GM19025 (cell line): ENCODE results near the gene CSTPP1.
"Not testable (repeated sequence)": the region's sequence is repeated elsewhere in the genome, so short reads cannot be mapped to it uniquely, and the experiment has no call there.

Experiments used
- ATAC-seq: cut with Tn5 transposase; IDR thresholded peaks from one replicate; pipeline ENCODE4 v1.9.1; 2021; ENCODE audit warnings: mild to moderate bottlenecking, low read depth, moderate library complexity; ENCODE audit not compliant: unreplicated experiment

Gene CSTPP1

DNA sequence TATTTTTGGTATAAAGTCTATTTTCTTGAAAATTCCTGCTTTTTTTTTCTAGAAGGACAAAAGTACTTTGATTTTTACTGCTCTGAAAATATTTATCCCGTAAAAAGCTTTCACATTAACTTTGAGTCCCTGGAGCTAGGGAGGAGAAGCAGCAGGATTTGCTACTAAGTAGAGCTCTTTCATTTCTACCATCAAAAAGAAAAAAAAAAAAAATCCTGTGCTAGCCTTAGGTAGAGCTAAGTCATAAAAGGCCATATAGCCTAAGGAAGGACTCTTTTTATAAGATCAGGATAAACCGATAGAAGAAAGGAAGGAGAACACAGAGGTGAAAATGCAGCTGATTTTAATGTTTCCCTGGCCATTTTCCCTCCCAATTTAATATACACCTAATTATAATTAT, 48.0 kb downstream of the CSTPP1 start:
- ATAC-seq = no peak

DNA sequence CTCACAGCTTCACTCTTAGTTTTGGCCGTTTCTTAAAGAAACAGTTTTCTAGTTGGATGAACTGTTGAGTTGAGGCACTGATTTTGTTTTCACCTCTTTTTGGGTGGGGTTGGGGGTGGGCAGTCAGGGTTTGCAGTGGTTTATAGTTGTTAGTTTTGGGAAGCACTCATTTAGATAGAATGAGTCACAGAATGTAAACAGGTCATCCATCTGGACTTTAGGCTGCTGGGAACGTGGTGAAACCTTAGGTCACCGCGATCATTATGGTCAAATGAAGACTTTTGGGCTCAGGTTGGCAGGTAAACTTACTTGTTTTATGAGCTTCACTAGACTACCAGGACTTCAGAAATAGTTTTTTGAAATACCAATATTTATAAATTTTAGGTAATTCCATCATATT, 48.4 kb downstream of the CSTPP1 start:
- ATAC-seq = no peak

DNA sequence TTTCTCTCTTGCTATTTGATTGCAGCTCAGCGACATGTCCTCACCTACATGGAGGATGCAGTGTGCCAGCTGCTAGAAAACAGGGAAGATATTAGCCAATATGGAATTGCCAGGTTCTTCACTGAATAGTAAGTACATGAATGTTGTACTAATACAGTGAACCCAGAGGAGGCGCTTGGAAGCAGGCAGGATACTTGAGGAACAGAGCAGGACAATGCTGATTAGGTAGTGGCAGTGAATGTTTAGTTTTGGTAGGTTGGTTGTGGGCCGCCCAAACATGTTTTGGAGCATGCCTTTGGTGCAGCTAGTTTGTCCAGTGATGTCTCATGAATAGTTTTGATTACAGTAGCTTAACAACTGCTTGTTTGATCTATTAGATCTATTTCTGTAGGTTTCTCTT, 50.6 kb downstream of the CSTPP1 start:
- no peak for ATAC-seq

DNA sequence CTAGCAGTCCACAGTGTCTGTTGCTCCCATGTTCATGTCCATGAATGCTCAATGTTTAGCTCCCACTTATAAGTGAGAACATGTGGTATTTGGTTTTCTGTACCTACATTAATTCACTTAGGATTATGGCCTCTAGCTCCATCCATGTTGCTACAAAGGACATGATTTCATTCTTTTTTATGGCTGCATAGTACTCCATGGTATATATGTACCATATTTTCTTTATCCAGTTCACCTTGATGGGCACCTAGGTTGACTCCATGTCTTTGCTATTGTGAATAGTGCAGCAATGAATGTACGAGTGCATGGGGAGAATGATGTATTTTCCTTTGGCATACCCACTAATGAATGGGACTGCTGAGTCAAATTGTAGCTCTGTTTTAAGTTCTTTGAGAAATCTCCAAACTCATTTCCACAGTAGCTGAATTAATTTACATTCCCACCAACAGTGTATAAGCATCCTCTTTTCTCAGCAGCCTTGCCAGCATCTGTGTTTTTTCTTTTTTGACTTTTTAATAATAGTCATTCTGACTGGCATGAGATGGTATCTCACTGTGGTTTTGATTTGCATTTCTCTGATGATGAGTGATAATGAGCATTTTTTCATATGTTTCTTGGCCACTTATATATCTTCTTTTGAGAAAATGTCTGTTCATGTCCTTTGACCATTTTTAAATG, 53.4 kb downstream of the CSTPP1 start:
- not testable (repeated sequence) for ATAC-seq

DNA sequence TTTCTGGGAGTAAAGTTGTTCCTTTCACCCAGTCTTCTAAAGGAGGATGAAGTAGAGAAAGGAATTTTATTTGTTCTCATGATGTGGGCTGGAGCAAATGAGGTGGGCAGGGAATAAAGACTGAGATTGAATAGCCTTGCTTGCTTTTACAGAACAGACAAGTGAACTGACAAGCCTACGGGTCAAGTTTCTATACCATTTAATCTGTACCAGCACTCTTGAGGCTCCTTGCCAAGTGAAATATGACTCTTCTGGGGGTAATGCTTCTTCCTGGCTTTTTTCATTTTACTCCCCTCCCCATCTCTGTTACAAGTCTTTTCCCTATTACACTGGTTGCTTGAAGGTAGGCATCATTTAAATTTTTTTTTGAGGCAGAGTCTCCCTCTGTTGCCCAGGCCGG, 54.8 kb downstream of the CSTPP1 start:
- no peak for ATAC-seq

DNA sequence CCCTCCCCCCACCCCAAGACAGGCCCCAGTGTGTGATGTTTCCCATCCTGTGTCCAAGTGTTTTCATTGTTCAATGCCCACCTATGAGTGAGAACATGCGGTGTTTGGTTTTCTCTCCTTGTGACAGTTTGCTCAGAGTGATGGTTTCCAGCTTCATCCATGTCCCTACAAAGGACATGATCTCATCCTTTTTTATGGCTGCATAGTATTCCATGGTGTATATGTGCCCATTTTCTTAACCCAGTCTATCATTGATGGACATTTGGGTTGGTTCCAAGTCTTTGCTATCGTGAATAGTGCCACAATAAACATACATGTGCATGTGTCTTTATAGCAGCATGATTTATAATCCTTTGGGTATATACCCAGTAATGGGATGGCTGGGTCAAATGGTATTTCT, 55.8 kb downstream of the CSTPP1 start:
- ATAC-seq = not testable (repeated sequence)

DNA sequence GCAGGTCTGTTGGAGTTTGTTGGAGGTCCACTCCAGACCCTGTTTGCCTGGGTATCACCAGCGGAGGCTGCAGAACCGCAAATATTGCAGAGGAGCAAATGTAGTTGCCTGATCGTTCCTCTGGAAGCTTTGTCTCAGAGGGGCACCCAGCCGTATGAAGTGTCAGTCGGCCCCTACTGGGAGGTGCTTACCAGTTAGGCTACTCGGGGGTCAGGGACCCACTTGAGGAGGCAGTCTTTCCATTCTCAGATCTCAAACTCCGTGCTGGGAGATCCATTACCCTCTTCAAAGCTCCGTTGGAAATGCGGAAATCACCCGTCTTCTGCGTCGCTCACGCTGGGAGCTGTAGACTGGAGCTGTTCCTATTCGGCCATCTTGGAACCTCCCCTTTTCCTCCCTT, 61.2 kb downstream of the CSTPP1 start:
- not testable (repeated sequence) for ATAC-seq

DNA sequence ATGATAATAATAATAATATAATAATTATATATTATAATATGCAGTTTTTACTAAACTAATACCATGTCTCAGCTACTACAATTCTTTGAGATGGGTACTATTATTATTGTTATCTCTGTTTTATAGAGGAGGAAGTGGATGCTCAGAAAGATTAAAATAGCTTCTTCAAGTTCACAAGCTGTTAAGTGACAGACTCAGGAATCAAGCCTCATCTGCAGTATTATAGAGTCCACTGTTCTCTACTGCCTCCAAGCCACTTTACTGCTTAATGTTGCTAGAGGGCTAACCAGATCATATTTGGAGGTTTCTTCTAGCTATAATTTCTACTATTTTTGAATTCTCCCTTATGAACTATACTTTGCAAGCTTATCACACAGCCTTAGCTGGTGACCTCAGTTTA, 62.7 kb downstream of the CSTPP1 start:
- no peak for ATAC-seq

DNA sequence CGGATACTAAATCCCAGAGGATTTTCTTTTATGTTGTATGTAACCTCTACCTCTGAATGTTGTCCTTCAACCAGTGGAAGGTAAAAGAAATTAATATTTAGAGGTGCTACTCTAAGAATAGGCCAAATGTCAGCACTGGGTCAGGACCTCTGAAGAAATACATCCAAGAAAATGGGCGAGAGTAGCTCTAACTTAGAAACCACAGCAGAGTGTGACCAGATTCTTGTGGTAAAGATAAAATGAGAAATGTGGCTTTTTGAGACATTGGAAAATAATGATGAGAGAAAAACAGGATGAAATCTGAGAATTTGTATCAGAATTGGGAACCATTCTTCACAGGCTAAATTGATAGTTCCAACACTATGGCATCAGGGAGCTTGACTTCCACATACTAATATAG, 63.5 kb downstream of the CSTPP1 start:
- no peak for ATAC-seq

DNA sequence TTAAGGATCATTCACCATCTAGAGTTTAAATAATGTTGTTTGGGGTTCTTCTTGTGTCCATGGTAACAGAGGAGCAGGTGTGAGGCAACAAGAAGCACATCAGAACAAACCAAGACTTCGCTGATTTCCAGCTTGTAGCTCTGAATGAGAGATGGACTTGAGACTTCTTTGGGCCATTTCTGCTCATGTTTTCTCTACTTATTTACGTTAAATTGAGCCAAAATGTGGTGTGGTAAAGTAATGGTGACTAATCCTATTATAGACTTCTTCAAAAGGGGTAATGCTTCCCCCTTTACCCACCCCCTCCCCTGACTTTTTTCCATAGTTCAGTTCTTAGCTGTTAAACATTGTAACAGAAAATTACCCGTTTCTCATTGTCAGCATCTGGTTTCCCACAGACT, 65.2 kb downstream of the CSTPP1 start:
- no peak for ATAC-seq

DNA sequence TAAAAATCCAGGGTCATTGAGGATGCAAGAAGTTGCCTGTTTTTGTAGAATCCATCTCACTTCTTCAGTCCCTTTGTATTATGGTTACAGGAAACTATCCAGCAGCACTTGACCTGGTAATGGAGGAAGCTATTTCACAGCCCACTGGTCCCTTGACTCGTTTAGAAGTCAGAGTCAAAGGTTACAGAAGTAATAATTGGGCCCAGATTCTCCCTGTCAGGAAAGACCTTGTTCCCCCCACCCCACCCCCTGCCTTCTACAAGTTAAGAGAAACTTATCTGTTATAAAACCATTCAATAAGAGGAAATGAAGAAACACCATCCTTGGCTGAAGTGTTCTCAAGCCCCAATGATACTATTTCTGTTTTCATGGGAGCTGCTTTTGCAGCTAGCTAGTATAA, 65.8 kb downstream of the CSTPP1 start:
- no peak for ATAC-seq

DNA sequence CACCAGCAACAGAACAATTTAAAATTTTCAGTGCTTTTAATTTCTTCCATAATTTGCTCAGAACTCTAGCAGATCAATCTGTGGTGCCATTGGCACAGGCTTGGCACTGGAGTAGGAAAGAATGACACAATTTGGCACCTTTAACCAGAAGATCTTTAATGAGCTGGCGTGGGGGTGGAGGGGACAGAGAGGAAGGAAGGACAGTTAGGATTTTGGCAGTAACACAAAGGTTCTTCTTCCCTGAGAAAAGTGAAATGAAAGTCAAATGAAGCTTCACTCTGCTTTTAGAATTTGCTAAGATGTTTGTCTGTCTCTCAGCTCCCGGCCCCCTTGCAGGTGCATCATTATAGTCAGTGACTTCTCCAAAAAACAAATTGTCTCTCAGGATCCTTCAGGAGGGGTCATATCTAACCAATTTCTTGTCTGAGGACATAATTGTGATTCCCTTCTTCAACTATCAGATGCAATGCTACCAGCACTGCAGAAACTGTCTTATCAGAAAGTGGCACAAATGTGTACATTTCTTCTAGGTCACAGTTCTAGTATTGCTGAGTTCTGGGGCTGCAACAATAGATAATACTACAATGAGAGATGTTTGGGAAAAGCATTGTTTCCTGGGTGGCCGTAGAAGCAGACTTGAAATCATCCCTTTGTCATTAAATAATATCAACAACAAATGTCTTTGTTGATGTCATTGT, 66.8 kb downstream of the CSTPP1 start:
- ATAC-seq = no peak

DNA sequence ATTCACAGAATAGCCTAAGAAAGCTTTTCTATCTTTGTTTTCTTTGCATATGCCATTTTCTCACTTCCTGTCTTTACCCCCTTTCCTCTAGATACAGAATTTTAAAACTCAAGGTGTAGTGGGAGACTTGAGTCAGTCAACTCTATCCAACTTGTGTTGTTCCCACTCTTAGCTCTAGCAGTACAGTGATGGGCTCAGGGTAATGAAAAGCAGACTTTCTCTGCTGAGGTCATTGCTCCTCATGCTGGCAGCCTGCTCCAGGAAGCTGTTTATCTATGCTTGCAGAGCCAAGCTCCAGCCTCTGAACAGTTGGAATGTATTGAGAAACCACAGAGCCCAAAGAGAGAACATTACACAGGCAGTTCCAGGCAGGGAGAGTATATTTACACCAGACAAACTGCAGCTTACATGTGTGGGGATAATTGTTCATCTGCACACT, 68.1 kb downstream of the CSTPP1 start:
- no peak for ATAC-seq

DNA sequence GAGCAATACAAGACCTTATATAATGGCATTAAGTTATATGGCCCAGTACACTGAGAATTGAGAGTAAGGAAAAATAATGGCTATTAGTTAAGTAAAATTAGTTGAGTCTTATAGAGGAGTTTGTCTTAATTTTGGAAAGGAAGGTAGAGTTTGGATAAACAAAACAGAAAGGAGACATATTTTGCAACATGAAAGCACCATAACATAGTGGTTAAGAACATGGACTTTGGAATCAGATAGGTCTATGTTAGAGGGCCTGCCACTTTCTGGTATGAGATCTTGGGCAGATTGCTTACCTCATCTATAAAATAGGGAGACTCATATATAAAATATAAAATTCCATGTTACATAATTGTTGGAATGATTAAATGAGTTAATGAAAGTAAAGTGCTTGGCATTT, 68.9 kb downstream of the CSTPP1 start:
- no peak for ATAC-seq

DNA sequence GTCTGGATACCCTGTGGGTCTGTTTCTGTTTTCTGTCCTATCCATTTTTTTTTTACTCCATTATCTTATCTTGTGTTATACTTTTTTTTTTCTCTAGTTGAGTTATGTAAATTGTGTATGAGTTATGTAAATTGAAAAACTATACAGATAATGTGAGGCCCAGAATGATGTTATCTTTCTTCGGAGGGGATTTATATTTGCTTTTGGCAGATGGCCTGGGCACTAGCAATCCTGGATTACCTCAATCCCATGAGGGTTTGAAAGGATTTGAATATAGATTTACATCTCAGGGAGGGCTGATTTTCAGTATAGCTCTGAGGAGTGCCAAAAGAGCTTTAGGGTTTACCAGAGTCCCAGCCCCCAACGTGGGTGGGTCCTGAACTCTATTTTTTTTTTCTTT, 71.0 kb downstream of the CSTPP1 start:
- ATAC-seq = no peak

DNA sequence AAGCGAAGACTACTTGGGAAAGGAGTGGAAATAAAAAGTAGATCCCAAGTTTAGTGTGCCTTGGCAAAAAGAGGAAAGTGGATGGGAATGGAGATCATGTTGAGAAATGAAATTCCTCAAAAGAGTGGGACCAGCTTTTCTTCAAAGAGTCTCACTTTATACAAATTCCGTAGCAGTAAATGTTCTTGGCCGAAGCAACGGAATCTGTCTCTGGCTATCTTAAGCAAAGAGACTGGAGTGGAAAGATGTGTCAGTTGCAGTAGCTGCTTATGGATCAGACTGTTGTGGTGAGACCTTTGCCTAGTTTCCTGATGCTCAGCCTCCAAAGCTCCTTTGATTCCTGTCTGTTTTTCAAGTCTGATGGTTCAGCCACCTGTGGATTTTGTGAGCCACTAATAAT, 73.6 kb downstream of the CSTPP1 start:
- ATAC-seq = no peak

DNA sequence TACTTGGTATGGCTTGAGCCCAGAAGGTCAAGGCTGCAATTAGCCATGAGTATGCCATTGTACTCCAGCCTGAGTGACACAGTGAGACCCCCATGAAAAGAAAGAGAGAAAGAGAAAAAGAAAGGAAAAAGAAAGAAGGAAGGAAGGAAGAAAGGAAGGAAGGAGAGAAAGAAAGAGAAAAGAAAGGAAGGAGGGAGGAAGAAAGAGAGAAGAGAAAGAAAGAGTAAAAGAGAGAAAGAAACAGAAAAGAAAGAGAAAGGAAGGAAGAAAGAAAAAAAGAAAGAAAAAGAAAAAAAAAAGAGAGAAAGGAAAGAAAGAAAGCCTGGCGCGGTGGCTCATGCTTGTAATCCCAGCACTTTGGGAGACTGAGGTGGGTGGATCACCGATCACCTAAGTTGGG, 77.5 kb downstream of the CSTPP1 start:
- no peak for ATAC-seq

DNA sequence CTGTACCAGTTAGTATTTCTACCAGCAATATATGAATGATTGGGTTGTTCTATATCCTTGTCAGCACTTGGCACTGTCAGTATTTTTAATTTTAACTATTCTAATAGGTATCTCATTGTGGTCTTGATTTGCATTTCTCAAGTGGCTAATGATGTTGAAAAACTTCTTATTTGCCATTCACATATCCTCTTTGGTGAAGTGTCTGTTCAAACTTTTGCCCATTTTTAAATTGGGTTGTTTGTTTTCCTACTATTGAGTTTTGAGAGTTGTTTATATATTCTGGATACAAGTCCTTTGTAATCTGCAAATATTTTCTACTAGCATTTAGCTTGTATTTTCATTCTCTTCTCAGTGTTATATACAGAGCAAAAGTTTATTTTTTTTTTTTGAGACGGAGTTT, 82.1 kb downstream of the CSTPP1 start:
- ATAC-seq = no peak

DNA sequence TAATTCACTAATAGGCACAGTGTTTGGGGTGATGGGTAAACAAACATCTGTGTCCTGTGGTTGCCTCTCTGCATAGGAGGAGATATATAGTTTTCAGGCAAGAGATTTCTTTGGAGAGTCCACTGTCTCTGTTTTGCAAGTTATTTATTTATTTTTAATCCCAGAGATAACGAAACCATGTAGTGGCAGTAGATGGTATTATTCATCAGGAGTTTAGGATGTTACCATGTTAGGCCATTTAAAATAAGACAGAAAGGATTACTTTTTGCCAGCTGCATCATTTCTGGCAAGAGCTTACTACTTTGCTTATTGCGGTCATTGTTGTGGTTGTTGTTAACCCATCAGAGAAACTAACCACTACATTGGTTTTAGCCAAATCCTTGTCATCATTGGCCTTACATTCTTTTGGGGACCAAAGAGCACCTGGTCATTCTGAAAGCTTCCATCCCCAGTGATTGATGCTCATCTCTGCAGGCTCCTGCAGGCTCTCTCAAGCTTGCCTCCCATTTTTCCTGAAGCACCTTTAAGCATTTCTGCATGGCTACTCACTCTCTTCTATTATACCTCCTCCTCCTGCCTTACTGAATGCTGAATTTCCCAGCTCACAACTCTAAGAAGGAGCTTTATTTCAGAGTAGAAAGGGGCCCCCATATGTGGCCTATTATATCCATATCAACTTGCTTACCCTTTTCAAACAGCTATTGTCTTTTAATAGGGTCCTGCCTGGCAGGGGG, 84.4 kb downstream of the CSTPP1 start:
- ATAC-seq = no peak

DNA sequence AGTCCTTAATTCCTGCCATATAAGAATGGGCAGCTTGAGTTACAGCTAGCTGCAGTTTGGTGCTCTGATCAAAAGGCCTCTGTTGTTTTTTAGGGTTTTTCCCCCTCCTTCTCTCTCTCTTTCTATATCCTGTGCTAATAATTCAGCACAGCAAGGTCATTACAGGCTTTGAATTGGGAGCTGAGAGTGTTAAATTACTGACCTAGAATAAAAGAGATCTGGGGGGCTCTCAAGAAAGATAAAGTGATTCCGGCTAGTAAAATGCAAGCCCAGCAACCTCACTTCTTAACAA, 84.9 kb downstream of the CSTPP1 start:
- ATAC-seq = no peak

DNA sequence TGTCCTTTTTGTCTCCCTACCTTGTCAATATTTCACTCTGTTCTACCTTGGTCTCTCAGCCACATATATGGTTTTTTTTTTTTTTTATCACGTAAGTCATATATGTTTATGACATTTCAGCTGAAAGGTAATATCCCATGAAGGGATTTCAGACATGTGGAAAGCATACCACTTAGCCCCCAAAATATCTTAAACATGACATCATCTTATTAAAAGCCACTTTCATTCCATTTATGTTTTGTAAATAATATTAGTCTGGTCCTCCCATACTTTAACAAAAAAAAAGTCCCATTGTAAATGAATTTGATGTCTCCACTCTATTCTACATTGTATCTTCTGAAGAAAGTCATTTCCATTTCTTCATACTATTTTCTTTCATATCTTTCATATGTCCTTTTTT, 85.4 kb downstream of the CSTPP1 start:
- ATAC-seq = no peak
